HepG2 (cell line): ENCODE measurements around the gene PTPRH. TPM values are rescaled to one million over a fixed set of nuclear protein-coding genes. Genes with fewer than 3 reads are reported as not detected.
A peak's percentile ranks its signal among the peaks of the same experiment; 100 is the strongest.

ENCODE experiments used
- ARHGAP35 ChIP-seq: sonication (generic); formaldehyde crosslinking; IDR thresholded peaks from 2 replicates; pipeline ENCODE4 v1.9.0; 2022; ENCODE audit warnings: mild to moderate bottlenecking, inconsistent platforms, moderate library complexity, missing genetic modification reagents, borderline replicate concordance
- HDAC6 ChIP-seq: fragments of 200-600 bp; sonication (generic); IDR thresholded peaks from 2 replicates; pipeline ENCODE4 v1.7.0; 2017; ENCODE audit warnings: mild to moderate bottlenecking, antibody characterized with exemption, low read length, low read depth
- MIXL1 ChIP-seq: IDR thresholded peaks from 2 replicates; pipeline ENCODE4 v1.6.1; 2016
- MYC ChIP-seq: sonication (generic); formaldehyde crosslinking; IDR thresholded peaks from 2 replicates; pipeline ENCODE4 v1.9.0; 2021; ENCODE audit warnings: missing genetic modification reagents, borderline replicate concordance
- PHF5A ChIP-seq: IDR thresholded peaks from one replicate; pipeline ENCODE4 v1.6.1; 2018; ENCODE audit warnings: low read depth, missing genetic modification reagents; ENCODE audit not compliant: unreplicated experiment
- POLR2AphosphoS2 ChIP-seq: IDR thresholded peaks from 2 replicates; pipeline ENCODE4 v1.6.1; 2011; ENCODE audit warnings: low read depth, low read length, improper control_type of control experiment
- RELA ChIP-seq: sonication (generic); formaldehyde crosslinking; IDR thresholded peaks from 2 replicates; pipeline ENCODE4 v1.4.0; 2020; ENCODE audit warnings: missing genetic modification reagents
- SOX5 ChIP-seq: IDR thresholded peaks from 2 replicates; pipeline ENCODE4 v1.6.1; 2016; ENCODE audit warnings: borderline replicate concordance
- TEAD2 ChIP-seq: sonication (generic); formaldehyde crosslinking; IDR thresholded peaks from 2 replicates; pipeline ENCODE4 v1.9.0; 2021; ENCODE audit warnings: missing genetic modification reagents
- TOE1 ChIP-seq: sonication (generic); formaldehyde crosslinking; IDR thresholded peaks from 2 replicates; pipeline ENCODE4 v1.4.0; 2020; ENCODE audit warnings: mild to moderate bottlenecking, missing genetic modification reagents
- U2AF2 ChIP-seq: fragments of 200-400 bp; formaldehyde crosslinking; IDR thresholded peaks from 2 replicates; pipeline ENCODE4 v1.6.1; 2017; ENCODE audit warnings: low read depth, mild to moderate bottlenecking, low read length
- ZNF207 ChIP-seq: fragments of 450-650 bp; IDR thresholded peaks from 2 replicates; pipeline ENCODE4 v1.6.1; 2016; ENCODE audit warnings: antibody characterized with exemption, borderline replicate concordance
- ZNF510 ChIP-seq: sonication (generic); formaldehyde crosslinking; IDR thresholded peaks from 2 replicates; pipeline ENCODE4 v1.4.0; 2020; ENCODE audit warnings: low read depth, mild to moderate bottlenecking, missing genetic modification reagents
- ZNF609 ChIP-seq: sonication (generic); formaldehyde crosslinking; IDR thresholded peaks from 2 replicates; pipeline ENCODE4 v1.4.0; 2020; ENCODE audit warnings: mild to moderate bottlenecking, missing genetic modification reagents, borderline replicate concordance
- polyA plus RNA-seq, 8 experiments: library from polyadenylated mRNA; depleted of rRNA in 3 of 8; stranded (reverse) in 7 of 8; unstranded in 1 of 8; fragments of >200 nt; fragmentation: Illumina TruSeq in 4 of 8; extraction: Trizol in 4 of 8; gene quantifications; 2 replicates each; pipeline versions ENCODE4 v1.2.1 to v1.2.3, GENCODE V29; 2011 to 2016; ENCODE audit warnings: low read depth in 4 of 8, missing spikeins in 1 of 8, mixed read lengths in 1 of 8; ENCODE audit not compliant: insufficient read depth in 1 of 8
- total RNA-seq, 5 experiments: library from RNA; depleted of rRNA; stranded (reverse); fragments of >200 nt; fragmentation: Illumina TruSeq; extraction: Trizol; gene quantifications; 2 replicates each; pipeline ENCODE4 v1.2.3, GENCODE V29; 2016; ENCODE audit warnings: low read depth in 1 of 5
- TF ChIP-seq, protein P1 (sequence below): fragments of 450-650 bp; IDR thresholded peaks from 2 replicates; pipeline ENCODE4 v1.6.1; 2017; ENCODE audit warnings: mild to moderate bottlenecking
- TF ChIP-seq, protein P2 (sequence below): IDR thresholded peaks from 2 replicates; pipeline ENCODE4 v1.6.1; 2018; ENCODE audit warnings: missing genetic modification reagents, mild to moderate bottlenecking, missing compliant biosample characterization
- TF ChIP-seq, protein P3 (sequence below): fragments of 450-650 bp; IDR thresholded peaks from 2 replicates; pipeline ENCODE4 v1.6.1; 2016
- TF ChIP-seq, protein P4 (sequence below): sonication (generic); formaldehyde crosslinking; conservative IDR thresholded peaks from 2 replicates; pipeline ENCODE4 v1.8.1; 2023; ENCODE audit warnings: missing genetic modification reagents

PTPRH gene
- total and polyA plus RNA-seq, 2 of the 13 experiments (the other 11 are each of a cell fraction or from before 2014, with no cell fraction given): 14.7 to 125 TPM

- no peak for TF ChIP-seq ZNF609 (CRISPR knock-in tag)
- TF ChIP-seq TOE1 (CRISPR knock-in tag): no peak
- TF ChIP-seq, protein P1, sequence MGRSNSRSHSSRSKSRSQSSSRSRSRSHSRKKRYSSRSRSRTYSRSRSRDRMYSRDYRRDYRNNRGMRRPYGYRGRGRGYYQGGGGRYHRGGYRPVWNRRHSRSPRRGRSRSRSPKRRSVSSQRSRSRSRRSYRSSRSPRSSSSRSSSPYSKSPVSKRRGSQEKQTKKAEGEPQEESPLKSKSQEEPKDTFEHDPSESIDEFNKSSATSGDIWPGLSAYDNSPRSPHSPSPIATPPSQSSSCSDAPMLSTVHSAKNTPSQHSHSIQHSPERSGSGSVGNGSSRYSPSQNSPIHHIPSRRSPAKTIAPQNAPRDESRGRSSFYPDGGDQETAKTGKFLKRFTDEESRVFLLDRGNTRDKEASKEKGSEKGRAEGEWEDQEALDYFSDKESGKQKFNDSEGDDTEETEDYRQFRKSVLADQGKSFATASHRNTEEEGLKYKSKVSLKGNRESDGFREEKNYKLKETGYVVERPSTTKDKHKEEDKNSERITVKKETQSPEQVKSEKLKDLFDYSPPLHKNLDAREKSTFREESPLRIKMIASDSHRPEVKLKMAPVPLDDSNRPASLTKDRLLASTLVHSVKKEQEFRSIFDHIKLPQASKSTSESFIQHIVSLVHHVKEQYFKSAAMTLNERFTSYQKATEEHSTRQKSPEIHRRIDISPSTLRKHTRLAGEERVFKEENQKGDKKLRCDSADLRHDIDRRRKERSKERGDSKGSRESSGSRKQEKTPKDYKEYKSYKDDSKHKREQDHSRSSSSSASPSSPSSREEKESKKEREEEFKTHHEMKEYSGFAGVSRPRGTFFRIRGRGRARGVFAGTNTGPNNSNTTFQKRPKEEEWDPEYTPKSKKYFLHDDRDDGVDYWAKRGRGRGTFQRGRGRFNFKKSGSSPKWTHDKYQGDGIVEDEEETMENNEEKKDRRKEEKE: no peak
- no peak for TF ChIP-seq ZNF510 (CRISPR knock-in tag)
- no peak for TF ChIP-seq ZNF207
- TF ChIP-seq PHF5A: no peak
- TF ChIP-seq, protein P2, sequence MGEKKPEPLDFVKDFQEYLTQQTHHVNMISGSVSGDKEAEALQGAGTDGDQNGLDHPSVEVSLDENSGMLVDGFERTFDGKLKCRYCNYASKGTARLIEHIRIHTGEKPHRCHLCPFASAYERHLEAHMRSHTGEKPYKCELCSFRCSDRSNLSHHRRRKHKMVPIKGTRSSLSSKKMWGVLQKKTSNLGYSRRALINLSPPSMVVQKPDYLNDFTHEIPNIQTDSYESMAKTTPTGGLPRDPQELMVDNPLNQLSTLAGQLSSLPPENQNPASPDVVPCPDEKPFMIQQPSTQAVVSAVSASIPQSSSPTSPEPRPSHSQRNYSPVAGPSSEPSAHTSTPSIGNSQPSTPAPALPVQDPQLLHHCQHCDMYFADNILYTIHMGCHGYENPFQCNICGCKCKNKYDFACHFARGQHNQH (CRISPR knock-in tag): no peak; the same call in 1 of the 2 replicates
- no peak for TF ChIP-seq MIXL1 (CRISPR knock-in tag)
- TF ChIP-seq HDAC6: no peak
- TF ChIP-seq U2AF2: peak; percentile 94
- TF ChIP-seq ARHGAP35 (CRISPR knock-in tag): no peak
- no peak for TF ChIP-seq TEAD2 (CRISPR knock-in tag)
- TF ChIP-seq, protein P3, sequence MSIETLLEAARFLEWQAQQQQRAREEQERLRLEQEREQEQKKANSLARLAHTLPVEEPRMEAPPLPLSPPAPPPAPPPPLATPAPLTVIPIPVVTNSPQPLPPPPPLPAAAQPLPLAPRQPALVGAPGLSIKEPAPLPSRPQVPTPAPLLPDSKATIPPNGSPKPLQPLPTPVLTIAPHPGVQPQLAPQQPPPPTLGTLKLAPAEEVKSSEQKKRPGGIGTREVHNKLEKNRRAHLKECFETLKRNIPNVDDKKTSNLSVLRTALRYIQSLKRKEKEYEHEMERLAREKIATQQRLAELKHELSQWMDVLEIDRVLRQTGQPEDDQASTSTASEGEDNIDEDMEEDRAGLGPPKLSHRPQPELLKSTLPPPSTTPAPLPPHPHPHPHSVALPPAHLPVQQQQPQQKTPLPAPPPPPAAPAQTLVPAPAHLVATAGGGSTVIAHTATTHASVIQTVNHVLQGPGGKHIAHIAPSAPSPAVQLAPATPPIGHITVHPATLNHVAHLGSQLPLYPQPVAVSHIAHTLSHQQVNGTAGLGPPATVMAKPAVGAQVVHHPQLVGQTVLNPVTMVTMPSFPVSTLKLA: no peak
- TF ChIP-seq, protein P4, sequence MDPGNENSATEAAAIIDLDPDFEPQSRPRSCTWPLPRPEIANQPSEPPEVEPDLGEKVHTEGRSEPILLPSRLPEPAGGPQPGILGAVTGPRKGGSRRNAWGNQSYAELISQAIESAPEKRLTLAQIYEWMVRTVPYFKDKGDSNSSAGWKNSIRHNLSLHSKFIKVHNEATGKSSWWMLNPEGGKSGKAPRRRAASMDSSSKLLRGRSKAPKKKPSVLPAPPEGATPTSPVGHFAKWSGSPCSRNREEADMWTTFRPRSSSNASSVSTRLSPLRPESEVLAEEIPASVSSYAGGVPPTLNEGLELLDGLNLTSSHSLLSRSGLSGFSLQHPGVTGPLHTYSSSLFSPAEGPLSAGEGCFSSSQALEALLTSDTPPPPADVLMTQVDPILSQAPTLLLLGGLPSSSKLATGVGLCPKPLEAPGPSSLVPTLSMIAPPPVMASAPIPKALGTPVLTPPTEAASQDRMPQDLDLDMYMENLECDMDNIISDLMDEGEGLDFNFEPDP: no peak
- no peak for TF ChIP-seq POLR2AphosphoS2
- TF ChIP-seq SOX5 (CRISPR knock-in tag): no peak
- no peak for TF ChIP-seq MYC
- TF ChIP-seq RELA: no peak
Observed at GRCh38 chr19:55178781-55179599, 30.3 kb downstream of the PTPRH start (continued).
